Measurements from ENCODE around the gene DPY19L3.

The DPY19L3 gene

DNA sequence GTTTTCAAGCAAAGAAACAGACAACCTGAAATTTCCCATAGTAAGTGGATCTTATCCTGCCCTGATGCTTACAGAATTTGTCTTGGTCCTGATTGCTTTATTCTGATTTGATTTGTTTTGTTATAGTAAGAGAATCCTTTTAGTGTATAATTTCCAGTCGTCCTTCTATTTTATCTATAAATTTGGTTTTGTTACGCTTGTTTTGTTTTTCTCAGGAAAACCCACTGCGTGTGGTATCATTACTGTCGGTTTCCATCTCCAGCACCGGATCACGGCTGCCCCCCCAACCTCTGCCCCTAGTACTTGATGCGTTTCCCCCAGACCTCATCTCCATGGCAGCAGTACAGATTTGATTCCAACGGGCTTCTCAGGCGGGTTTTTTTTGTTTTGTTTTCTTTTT lies 117.4 kb downstream of the DPY19L3 start:
- no peak for TF ChIP-seq ZFX (IDR thresholded peaks at IDR 0.05)
- TF ChIP-seq, protein P1, sequence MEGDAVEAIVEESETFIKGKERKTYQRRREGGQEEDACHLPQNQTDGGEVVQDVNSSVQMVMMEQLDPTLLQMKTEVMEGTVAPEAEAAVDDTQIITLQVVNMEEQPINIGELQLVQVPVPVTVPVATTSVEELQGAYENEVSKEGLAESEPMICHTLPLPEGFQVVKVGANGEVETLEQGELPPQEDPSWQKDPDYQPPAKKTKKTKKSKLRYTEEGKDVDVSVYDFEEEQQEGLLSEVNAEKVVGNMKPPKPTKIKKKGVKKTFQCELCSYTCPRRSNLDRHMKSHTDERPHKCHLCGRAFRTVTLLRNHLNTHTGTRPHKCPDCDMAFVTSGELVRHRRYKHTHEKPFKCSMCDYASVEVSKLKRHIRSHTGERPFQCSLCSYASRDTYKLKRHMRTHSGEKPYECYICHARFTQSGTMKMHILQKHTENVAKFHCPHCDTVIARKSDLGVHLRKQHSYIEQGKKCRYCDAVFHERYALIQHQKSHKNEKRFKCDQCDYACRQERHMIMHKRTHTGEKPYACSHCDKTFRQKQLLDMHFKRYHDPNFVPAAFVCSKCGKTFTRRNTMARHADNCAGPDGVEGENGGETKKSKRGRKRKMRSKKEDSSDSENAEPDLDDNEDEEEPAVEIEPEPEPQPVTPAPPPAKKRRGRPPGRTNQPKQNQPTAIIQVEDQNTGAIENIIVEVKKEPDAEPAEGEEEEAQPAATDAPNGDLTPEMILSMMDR (conservative IDR thresholded peaks at IDR 0.05): no peak

DNA sequence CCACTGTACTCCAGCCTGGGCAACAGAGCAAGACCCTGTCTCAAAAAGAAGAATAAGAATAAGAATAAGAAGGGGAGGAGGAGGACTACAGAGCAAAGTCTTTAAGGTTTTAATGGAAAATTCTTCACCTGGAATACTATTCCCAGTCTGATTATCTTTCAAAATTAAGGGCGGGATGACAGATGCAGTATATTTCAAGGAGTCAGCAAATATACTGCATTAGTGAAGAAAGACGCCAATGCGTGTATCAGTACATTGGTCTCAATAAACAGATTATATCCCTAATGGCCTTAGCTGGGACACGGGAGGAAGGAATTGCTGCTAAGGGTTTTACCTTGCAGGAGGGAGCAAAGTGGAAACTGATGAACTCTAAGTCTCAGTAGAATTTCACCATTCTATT lies 121.3 kb downstream of the DPY19L3 start:
- no peak for TF ChIP-seq ZFX (IDR thresholded peaks at IDR 0.05)
- no peak overlapping the region for H3K27ac ChIP-seq

More for the DNA sequence above, 117.4 kb downstream of the DPY19L3 start:
- H3K27ac ChIP-seq: no peak overlapping the region

DNA sequence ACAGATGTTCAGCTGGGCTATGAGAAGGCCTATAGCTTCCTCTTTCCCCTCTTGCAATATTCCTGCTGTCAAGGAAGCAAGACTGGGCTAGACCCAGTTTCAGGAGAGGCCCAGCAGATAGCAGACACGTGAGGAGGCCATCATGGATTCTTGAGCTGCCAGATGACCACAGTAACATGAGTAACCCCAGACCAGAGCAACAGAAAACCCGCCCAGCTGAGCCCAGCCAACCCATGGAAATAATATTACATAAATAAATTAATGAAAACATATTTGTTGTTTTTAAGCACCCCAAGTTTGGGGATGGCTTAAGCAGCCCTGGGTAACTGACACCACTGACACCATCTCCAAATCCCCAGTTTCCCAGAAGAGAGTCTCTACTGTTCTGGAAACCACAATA lies 125.2 kb downstream of the DPY19L3 start:
- TF ChIP-seq, protein P1 (conservative IDR thresholded peaks at IDR 0.05): no peak
- TF ChIP-seq ZFX (IDR thresholded peaks at IDR 0.05): no peak
- no peak overlapping the region for H3K27ac ChIP-seq

DNA sequence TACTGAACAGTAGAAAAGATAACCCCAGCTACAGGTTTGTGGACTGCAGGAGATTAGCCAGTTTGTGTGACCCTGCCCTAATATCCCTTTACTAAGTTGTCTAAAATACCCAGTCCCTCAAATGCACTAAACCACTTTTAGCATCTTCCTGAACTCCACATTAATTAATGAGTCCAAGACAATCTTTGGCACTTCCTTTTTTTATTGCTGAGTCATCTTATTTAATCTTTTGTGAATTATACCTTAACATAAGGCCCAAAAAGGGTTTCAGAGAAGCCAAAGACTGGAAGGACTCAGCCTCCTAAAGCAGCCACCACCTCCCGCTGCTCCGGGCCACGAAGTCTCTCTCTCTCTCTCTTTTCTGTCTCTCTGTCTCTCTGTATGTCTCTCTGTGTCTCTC lies 126.7 kb downstream of the DPY19L3 start:
- TF ChIP-seq ZFX (IDR thresholded peaks at IDR 0.05): no peak
- TF ChIP-seq, protein P1 (conservative IDR thresholded peaks at IDR 0.05): no peak
- H3K27ac ChIP-seq: no peak overlapping the region

Measured in C4-2B (cell line).